ENCODE measurements around the gene SYDE1.

- TF ChIP-seq CTCF (IDR thresholded peaks at IDR 0.05) (no peak), ZFX (IDR thresholded peaks at IDR 0.05; ENCODE audit: borderline replicate concordance) (no peak)
Measured at GRCh38 chr19:15156391-15156790, 49.2 kb downstream of the SYDE1 start.

Data from 22Rv1 (cell line).